MM.1S (cell line): ENCODE results near the gene RNF125.

Source experiments
- DNase-seq: peaks from one replicate; pipeline ENCODE4 v3.0.0-alpha.2; 2015
- H2AFZ ChIP-seq: fragments of 300-600 bp; sonication (generic); 2 replicates; pipeline ENCODE4 v1.6.0; 2016; ENCODE audit warnings: antibody characterized with exemption, low read length
- H3F3A ChIP-seq: fragments of 300-600 bp; sonication (generic); 2 replicates; pipeline ENCODE4 v1.6.1; 2016; ENCODE audit warnings: mild to moderate bottlenecking, antibody characterized with exemption, low read length, moderate library complexity, mixed read lengths; ENCODE audit not compliant: insufficient read depth
- H3K27ac ChIP-seq: fragments of 300-600 bp; sonication (generic); 2 replicates; pipeline ENCODE4 v1.5.1; 2016; ENCODE audit warnings: mild to moderate bottlenecking, low read length
- H3K27me3 ChIP-seq: fragments of 300-600 bp; sonication (generic); replicated peaks from 2 replicates; pipeline ENCODE4 v1.6.0; 2016; ENCODE audit warnings: low read length; ENCODE audit not compliant: insufficient read depth
- H3K36me3 ChIP-seq: fragments of 300-600 bp; sonication (generic); replicated peaks from 2 replicates; pipeline ENCODE4 v1.6.1; 2016; ENCODE audit warnings: mild to moderate bottlenecking, low read length, mixed read lengths; ENCODE audit not compliant: insufficient read depth
- H3K4me1 ChIP-seq: fragments of 300-600 bp; sonication (generic); 2 replicates; pipeline ENCODE4 v1.6.1; 2016; ENCODE audit warnings: low read length, mixed read lengths
- H3K4me2 ChIP-seq: fragments of 300-600 bp; sonication (generic); 2 replicates; pipeline ENCODE4 v1.6.0; 2016; ENCODE audit warnings: low read depth, low read length
- H3K4me3 ChIP-seq: fragments of 300-600 bp; sonication (generic); 2 replicates; pipeline ENCODE4 v1.5.1; 2016; ENCODE audit warnings: low read length, mixed read lengths
- H3K79me2 ChIP-seq: fragments of 300-600 bp; sonication (generic); 2 replicates; pipeline ENCODE4 v1.6.1; 2016; ENCODE audit warnings: mixed run types, low read length, mixed read lengths
- H3K9ac ChIP-seq: fragments of 300-600 bp; sonication (generic); 2 replicates; pipeline ENCODE4 v1.6.1; 2016; ENCODE audit warnings: low read length, mixed read lengths
- H3K9me2 ChIP-seq: fragments of 300-600 bp; sonication (generic); replicated peaks from 2 replicates; pipeline ENCODE4 v1.6.1; 2016; ENCODE audit warnings: mild to moderate bottlenecking, low read length, mixed read lengths; ENCODE audit not compliant: insufficient read depth
- H3K9me3 ChIP-seq: fragments of 300-600 bp; sonication (generic); replicated peaks from 2 replicates; pipeline ENCODE4 v1.6.1; 2016; ENCODE audit warnings: mild to moderate bottlenecking, low read length, mixed read lengths; ENCODE audit not compliant: insufficient read depth
- H4K20me1 ChIP-seq: fragments of 300-600 bp; sonication (generic); 2 replicates; pipeline ENCODE4 v1.6.1; 2016; ENCODE audit warnings: mild to moderate bottlenecking, low read length, moderate library complexity, mixed read lengths; ENCODE audit not compliant: insufficient read depth
- CTCF ChIP-seq: fragments of 300-600 bp; sonication (generic); IDR thresholded peaks from 2 replicates; pipeline ENCODE4 v1.5.1; 2016; ENCODE audit warnings: antibody characterized with exemption, low read length, mixed read lengths
- EZH2 ChIP-seq: fragments of 300-600 bp; sonication (generic); optimal IDR thresholded peaks from 2 replicates; pipeline ENCODE3; 2017; ENCODE audit warnings: low read depth, mild to moderate bottlenecking, antibody characterized with exemption, low read length, mixed read lengths
- EZH2phosphoT487 ChIP-seq: fragments of 300-600 bp; sonication (generic); IDR thresholded peaks from 2 replicates; pipeline ENCODE4 v1.6.1; 2018; ENCODE audit warnings: antibody characterized with exemption, low read length

RNF125 gene

GRCh38 chr18:32114293-32114942 lies 95.8 kb downstream of the RNF125 start:
- no peaks in the 10 kb centered on the region for H3F3A ChIP-seq
- H3K9ac ChIP-seq, result no peak overlapping the region
- H3K9me3 ChIP-seq, result no peaks in the 10 kb centered on the region
- no peaks in the 10 kb centered on the region; the same call in 1 of the 2 replicates for H3K36me3 ChIP-seq
- TF ChIP-seq EZH2phosphoT487 (no peak), CTCF (no peak), EZH2 (no peak)
- no peaks in the 10 kb centered on the region for H3K9me2 ChIP-seq
- no peak overlapping the region for H3K27ac ChIP-seq
- H2AFZ ChIP-seq, result no peak overlapping the region
- H4K20me1 ChIP-seq, result peaks cover 14% of the 10 kb centered on the region
- H3K4me2 ChIP-seq, result no peak overlapping the region
- DNase-seq, result no peak
- H3K27me3 ChIP-seq, result no peaks in the 10 kb centered on the region
- H3K79me2 ChIP-seq, result peaks cover 90% of the 10 kb centered on the region
- no peak overlapping the region for H3K4me3 ChIP-seq
- no peaks in the 10 kb centered on the region for H3K4me1 ChIP-seq

GRCh38 chr18:32122039-32122438 lies 103.4 kb downstream of the RNF125 start:
- H3K4me3 ChIP-seq, result no peak overlapping the region
- H3F3A ChIP-seq, result no peaks in the 10 kb centered on the region
- H3K9ac ChIP-seq, result no peak overlapping the region
- H3K4me2 ChIP-seq, result no peak overlapping the region
- H3K79me2 ChIP-seq, result peaks cover 30% of the 10 kb centered on the region
- no peaks in the 10 kb centered on the region for H4K20me1 ChIP-seq
- H3K9me2 ChIP-seq, result no peaks in the 10 kb centered on the region
- H3K27me3 ChIP-seq, result no peaks in the 10 kb centered on the region
- H3K4me1 ChIP-seq, result no peaks in the 10 kb centered on the region
- no peaks in the 10 kb centered on the region for H3K9me3 ChIP-seq
- no peak overlapping the region for H3K27ac ChIP-seq
- DNase-seq, result no peak
- peaks cover 3% of the 10 kb centered on the region; the same call in 1 of the 2 replicates for H3K36me3 ChIP-seq
- TF ChIP-seq EZH2phosphoT487 (no peak), CTCF (no peak)
- no peak overlapping the region for H2AFZ ChIP-seq
